ENCODE data around the gene TAF11L2. TPM values are rescaled to one million over a fixed set of nuclear protein-coding genes. Genes with fewer than 3 reads are reported as not detected.
"Not testable (repeated sequence)": the region's sequence is repeated elsewhere in the genome, so short reads cannot be mapped to it uniquely, and the experiment has no call there.

Gene TAF11L2
- total and polyA plus RNA-seq, 9 donors: not detected

GRCh38 chr5:17481378-17481777 is 16.7 kb upstream of the TAF11L2 start:
- H3K27ac ChIP-seq (ENCODE audit: low read length): no peak overlapping the region
- H3K36me3 ChIP-seq (ENCODE audit: control insufficient read depth, insufficient read depth, low read length): no peaks in the 10 kb centered on the region
- WGBS (ENCODE audit: insufficient coverage): no CpG with 5 or more reads among the region's 4 CpGs
- no peak for DNase-seq
- no peaks in the 10 kb centered on the region for H3K27me3 ChIP-seq (ENCODE audit: control insufficient read depth, insufficient read depth, low read length)
- no peaks in the 10 kb centered on the region for H3K4me1 ChIP-seq (ENCODE audit: control insufficient read depth, insufficient read depth, low read length)
- H3K9me3 ChIP-seq (replicated peaks; ENCODE audit: control insufficient read depth, low read depth, low read length): no peaks in the 10 kb centered on the region
- H3K4me3 ChIP-seq (ENCODE audit: low read length): no peak overlapping the region

DNA sequence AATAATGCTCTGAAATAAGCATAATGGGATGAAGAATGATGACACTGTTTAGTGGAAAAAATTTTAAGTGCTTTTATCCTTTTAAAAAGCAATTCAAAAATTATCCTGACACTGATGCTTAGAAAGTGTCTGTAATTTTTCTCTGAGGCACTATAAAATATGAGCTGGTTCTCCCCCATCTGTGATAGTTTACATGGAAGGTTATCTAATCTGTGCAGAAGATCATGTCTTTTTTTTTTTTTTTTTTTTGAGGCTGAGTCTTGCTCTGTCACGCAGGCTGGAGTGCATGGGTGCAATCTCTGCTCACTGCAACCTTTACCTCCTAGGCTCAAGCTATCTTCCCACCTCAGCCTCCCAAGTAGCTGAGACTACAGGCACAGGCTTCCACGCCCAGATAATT is 15.2 kb upstream of the TAF11L2 start:
- H3K36me3 ChIP-seq (ENCODE audit: control insufficient read depth, insufficient read depth, low read length): no peaks in the 10 kb centered on the region
- H3K9me3 ChIP-seq (replicated peaks; ENCODE audit: control insufficient read depth, low read depth, low read length): no peaks in the 10 kb centered on the region
- no peaks in the 10 kb centered on the region for H3K27me3 ChIP-seq (ENCODE audit: control insufficient read depth, insufficient read depth, low read length)
- DNase-seq: no peak
- H3K4me3 ChIP-seq (ENCODE audit: low read length): no peak overlapping the region
- no CpG with 5 or more reads among the region's 2 CpGs for WGBS (ENCODE audit: insufficient coverage)
- H3K4me1 ChIP-seq (ENCODE audit: control insufficient read depth, insufficient read depth, low read length): no peaks in the 10 kb centered on the region
- no peak overlapping the region for H3K27ac ChIP-seq (ENCODE audit: low read length)

DNA sequence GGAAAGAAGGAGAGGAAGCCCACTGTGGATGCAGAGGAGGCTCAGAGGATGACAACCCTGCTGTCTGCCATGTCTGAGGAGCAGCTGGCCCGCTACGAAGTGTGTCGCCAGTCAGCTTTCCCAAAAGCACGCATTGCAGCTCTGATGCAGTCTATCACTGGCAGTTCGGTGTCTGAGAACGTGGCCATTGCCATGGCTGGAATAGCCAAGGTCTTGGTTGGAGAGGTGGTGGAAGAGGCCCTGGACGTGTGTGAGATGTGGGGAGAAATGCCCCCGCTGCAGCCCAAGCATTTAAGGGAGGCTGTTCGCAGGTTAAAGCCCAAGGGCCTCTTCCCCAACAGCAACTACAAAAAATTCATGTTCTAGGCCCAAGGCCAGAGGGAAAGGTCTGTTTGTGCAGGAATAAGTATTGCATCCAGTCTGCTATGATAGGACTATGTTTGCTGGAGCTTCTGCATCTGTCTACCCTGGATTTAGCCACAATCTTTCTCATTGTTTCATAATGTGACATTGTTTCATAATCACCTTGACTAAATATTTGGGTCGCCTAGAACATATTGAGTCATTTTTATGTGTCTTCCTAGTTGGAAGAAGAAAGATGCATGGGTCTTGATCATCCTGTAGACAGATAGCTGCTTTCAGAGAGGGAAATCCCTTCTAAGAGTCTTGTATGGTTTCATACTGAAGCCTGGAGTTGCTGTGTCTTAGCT is 11.4 kb upstream of the TAF11L2 start:
- H3K4me1 ChIP-seq (ENCODE audit: control insufficient read depth, insufficient read depth, low read length); H3K27me3 ChIP-seq (ENCODE audit: control insufficient read depth, insufficient read depth, low read length); H3K4me3 ChIP-seq (ENCODE audit: low read length); H3K27ac ChIP-seq (ENCODE audit: low read length); H3K9me3 ChIP-seq (replicated peaks; ENCODE audit: control insufficient read depth, low read depth, low read length); H3K36me3 ChIP-seq (ENCODE audit: control insufficient read depth, insufficient read depth, low read length); DNase-seq: not testable (repeated sequence)
- 87% methylated on average over 6 of the region's 10 CpGs for WGBS (ENCODE audit: insufficient coverage)

DNA sequence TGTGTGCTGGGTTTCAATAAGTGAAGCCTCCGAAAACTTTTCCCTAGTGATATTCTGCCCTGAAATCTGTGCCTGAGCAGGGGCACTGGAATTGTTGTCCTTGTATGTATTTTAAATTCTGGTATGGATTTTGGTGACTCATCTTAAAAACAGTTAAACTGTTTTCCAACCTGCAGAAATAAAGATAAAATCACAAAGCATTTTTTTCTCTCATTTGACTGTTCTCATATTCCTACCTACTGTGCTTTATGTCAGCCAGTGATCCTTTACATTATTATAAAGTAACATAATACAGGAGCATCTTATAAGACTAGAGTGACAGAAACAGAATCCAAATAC is 10.9 kb upstream of the TAF11L2 start:
- Histone ChIP-seq H3K4me1 (ENCODE audit: control insufficient read depth, insufficient read depth, low read length) (no peaks in the 10 kb centered on the region), H3K27ac (ENCODE audit: low read length) (no peak overlapping the region), H3K4me3 (ENCODE audit: low read length) (no peak overlapping the region), H3K9me3 (replicated peaks; ENCODE audit: control insufficient read depth, low read depth, low read length) (no peaks in the 10 kb centered on the region), H3K36me3 (ENCODE audit: control insufficient read depth, insufficient read depth, low read length) (no peaks in the 10 kb centered on the region), H3K27me3 (ENCODE audit: control insufficient read depth, insufficient read depth, low read length) (no peaks in the 10 kb centered on the region)
- WGBS (ENCODE audit: insufficient coverage): no CpG with 5 or more reads among the region's 1 CpG
- DNase-seq: no peak

GRCh38 chr5:17491257-17491656 is 6.8 kb upstream of the TAF11L2 start:
- not testable (repeated sequence) for H3K4me1 ChIP-seq (ENCODE audit: control insufficient read depth, insufficient read depth, low read length); DNase-seq; H3K27me3 ChIP-seq (ENCODE audit: control insufficient read depth, insufficient read depth, low read length); H3K9me3 ChIP-seq (replicated peaks; ENCODE audit: control insufficient read depth, low read depth, low read length); H3K36me3 ChIP-seq (ENCODE audit: control insufficient read depth, insufficient read depth, low read length); H3K27ac ChIP-seq (ENCODE audit: low read length); H3K4me3 ChIP-seq (ENCODE audit: low read length)
- 96% methylated on average over 12 of the region's 23 CpGs for WGBS (ENCODE audit: insufficient coverage)

GRCh38 chr5:17492770-17493169 is 5.3 kb upstream of the TAF11L2 start:
- Histone ChIP-seq H3K27me3 (ENCODE audit: control insufficient read depth, insufficient read depth, low read length) (no peaks in the 10 kb centered on the region), H3K9me3 (replicated peaks; ENCODE audit: control insufficient read depth, low read depth, low read length) (no peaks in the 10 kb centered on the region), H3K27ac (ENCODE audit: low read length) (no peak overlapping the region), H3K36me3 (ENCODE audit: control insufficient read depth, insufficient read depth, low read length) (no peaks in the 10 kb centered on the region), H3K4me3 (ENCODE audit: low read length) (no peak overlapping the region), H3K4me1 (ENCODE audit: control insufficient read depth, insufficient read depth, low read length) (no peaks in the 10 kb centered on the region)
- WGBS (ENCODE audit: insufficient coverage): no CpG with 5 or more reads among the region's 3 CpGs
- no peak for DNase-seq

DNA sequence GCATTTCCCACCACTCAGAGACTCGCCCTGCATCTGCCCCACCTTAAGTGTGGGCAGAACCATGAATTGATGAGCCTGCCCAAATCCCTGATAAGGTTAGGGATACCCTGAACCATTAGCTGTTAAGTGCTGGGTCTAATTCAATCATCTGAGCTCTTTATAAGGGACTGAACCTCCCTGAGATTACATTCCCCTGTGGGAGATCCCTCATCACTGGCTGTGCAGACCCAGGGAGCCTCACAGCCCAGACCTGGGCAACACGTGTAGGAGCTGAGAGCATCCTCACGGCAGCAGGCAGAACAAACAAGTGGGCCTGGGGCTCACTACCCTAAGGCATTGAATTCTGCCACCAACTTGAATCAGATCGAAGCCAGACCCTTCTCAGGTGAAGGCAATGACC is 585 bp upstream of the TAF11L2 start:
- no peak for DNase-seq
- 52% methylated on average over 2 of the region's 4 CpGs for WGBS (ENCODE audit: insufficient coverage)
- no peaks in the 10 kb centered on the region for H3K36me3 ChIP-seq (ENCODE audit: control insufficient read depth, insufficient read depth, low read length)
- H3K4me1 ChIP-seq (ENCODE audit: control insufficient read depth, insufficient read depth, low read length): no peaks in the 10 kb centered on the region
- no peaks in the 10 kb centered on the region for H3K27me3 ChIP-seq (ENCODE audit: control insufficient read depth, insufficient read depth, low read length)
- no peak overlapping the region for H3K27ac ChIP-seq (ENCODE audit: low read length)
- H3K4me3 ChIP-seq (ENCODE audit: low read length): no peak overlapping the region
- H3K9me3 ChIP-seq (replicated peaks; ENCODE audit: control insufficient read depth, low read depth, low read length): no peaks in the 10 kb centered on the region

GRCh38 chr5:17511775-17512325 is 13.8 kb downstream of the TAF11L2 start:
- H3K4me1 ChIP-seq (ENCODE audit: control insufficient read depth, insufficient read depth, low read length): no peaks in the 10 kb centered on the region
- 97% methylated on average over 16 of the region's 17 CpGs for WGBS (ENCODE audit: insufficient coverage)
- DNase-seq: no peak
- no peaks in the 10 kb centered on the region for H3K9me3 ChIP-seq (replicated peaks; ENCODE audit: control insufficient read depth, low read depth, low read length)
- no peaks in the 10 kb centered on the region for H3K27me3 ChIP-seq (ENCODE audit: control insufficient read depth, insufficient read depth, low read length)
- H3K4me3 ChIP-seq (ENCODE audit: low read length): no peak overlapping the region
- H3K27ac ChIP-seq (ENCODE audit: low read length): no peak overlapping the region
- no peaks in the 10 kb centered on the region for H3K36me3 ChIP-seq (ENCODE audit: control insufficient read depth, insufficient read depth, low read length)

DNA sequence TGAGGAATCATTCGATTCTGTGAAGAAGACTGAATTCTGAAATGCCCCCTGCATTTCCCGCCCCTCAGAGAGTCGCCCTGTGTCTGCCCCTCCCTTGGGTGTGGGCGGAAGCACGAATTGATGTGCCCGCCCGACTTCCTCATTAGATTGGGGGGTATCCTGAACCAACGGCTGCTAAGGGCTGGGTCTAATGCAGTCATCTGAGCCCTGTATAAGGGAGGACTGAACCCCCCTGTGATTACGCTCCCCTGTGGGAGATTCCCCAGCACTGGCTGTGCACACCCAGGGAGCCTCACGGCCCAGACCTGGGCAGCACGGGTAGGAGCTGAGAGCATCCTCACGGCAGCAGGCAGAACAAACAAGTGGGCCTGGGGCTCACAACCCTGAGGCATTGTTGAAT is 19.5 kb downstream of the TAF11L2 start:
- not testable (repeated sequence) for H3K4me1 ChIP-seq (ENCODE audit: control insufficient read depth, insufficient read depth, low read length); H3K27me3 ChIP-seq (ENCODE audit: control insufficient read depth, insufficient read depth, low read length); H3K9me3 ChIP-seq (replicated peaks; ENCODE audit: control insufficient read depth, low read depth, low read length); H3K4me3 ChIP-seq (ENCODE audit: low read length); H3K36me3 ChIP-seq (ENCODE audit: control insufficient read depth, insufficient read depth, low read length); H3K27ac ChIP-seq (ENCODE audit: low read length); DNase-seq
- 73% methylated on average over 1 of the region's 12 CpGs for WGBS (ENCODE audit: insufficient coverage)

- H3K4me3 ChIP-seq (ENCODE audit: low read length); H3K27ac ChIP-seq (ENCODE audit: low read length); H3K27me3 ChIP-seq (ENCODE audit: control insufficient read depth, insufficient read depth, low read length); DNase-seq; H3K4me1 ChIP-seq (ENCODE audit: control insufficient read depth, insufficient read depth, low read length); H3K36me3 ChIP-seq (ENCODE audit: control insufficient read depth, insufficient read depth, low read length); H3K9me3 ChIP-seq (replicated peaks; ENCODE audit: control insufficient read depth, low read depth, low read length): not testable (repeated sequence)
- WGBS (ENCODE audit: insufficient coverage): no CpG with 5 or more reads among the region's 15 CpGs
Measured at GRCh38 chr5:17518067-17518466, 20.0 kb downstream of the TAF11L2 start, which contains the start of gene TAF11L3. TAF11L3 (plus strand) TSS chr5:17518367.

GRCh38 chr5:17519508-17519907 is 21.5 kb downstream of the TAF11L2 start:
- H3K9me3 ChIP-seq (replicated peaks; ENCODE audit: control insufficient read depth, low read depth, low read length); H3K27me3 ChIP-seq (ENCODE audit: control insufficient read depth, insufficient read depth, low read length); DNase-seq; H3K27ac ChIP-seq (ENCODE audit: low read length); H3K4me1 ChIP-seq (ENCODE audit: control insufficient read depth, insufficient read depth, low read length); H3K36me3 ChIP-seq (ENCODE audit: control insufficient read depth, insufficient read depth, low read length); H3K4me3 ChIP-seq (ENCODE audit: low read length): not testable (repeated sequence)
- WGBS (ENCODE audit: insufficient coverage): 89% methylated on average over 7 of the region's 14 CpGs

Measured in muscle of leg (tissue), 11 donors.